ENCODE results near the gene PHACTR2. TPM values are rescaled to one million over a fixed set of nuclear protein-coding genes. Genes with fewer than 3 reads are reported as not detected.
"Not testable (repeated sequence)": the region's sequence is repeated elsewhere in the genome, so short reads cannot be mapped to it uniquely, and the experiment has no call there.

Gene PHACTR2
- total RNA-seq, 6 donors from 2014 or later, result 68.1 to 133 (median 109) TPM

DNA sequence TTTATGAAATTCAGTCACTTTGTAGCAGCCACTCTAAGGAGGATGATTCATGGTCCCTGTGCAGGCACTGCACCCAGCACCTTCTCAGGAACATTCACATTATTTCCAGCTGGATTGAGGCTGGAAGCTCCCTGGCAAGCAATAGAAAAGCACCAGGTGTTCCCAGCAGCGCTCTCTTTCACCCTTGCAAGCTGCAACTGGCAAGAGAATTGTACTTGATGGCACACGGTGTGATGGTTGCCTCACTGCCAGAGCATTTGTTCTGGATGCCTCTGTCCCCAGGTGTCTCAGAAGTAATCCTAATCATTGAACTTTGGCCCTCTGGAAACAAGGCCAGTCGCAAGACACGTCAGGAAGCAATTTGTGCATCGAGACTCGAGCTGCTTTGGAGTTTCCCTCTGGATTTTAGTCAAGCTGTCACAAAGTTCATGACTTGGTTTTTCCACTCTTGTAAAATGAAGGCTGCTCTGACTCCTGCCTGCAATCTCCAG lies 24.9 kb upstream of the PHACTR2 start:
- DNase-seq (no peak), ATAC-seq (ENCODE audit: low FRiP score in 2 of 2) (no peak)
- Histone ChIP-seq H3K36me3 (no peaks in the 10 kb centered on the region), H3K27ac (no peak overlapping the region), H3K9me3 (no peaks in the 10 kb centered on the region), H3K4me1 (no peaks in the 10 kb centered on the region), H3K4me3 (no peak overlapping the region), H3K27me3 (no peaks in the 10 kb centered on the region)
- TF ChIP-seq, protein P1, sequence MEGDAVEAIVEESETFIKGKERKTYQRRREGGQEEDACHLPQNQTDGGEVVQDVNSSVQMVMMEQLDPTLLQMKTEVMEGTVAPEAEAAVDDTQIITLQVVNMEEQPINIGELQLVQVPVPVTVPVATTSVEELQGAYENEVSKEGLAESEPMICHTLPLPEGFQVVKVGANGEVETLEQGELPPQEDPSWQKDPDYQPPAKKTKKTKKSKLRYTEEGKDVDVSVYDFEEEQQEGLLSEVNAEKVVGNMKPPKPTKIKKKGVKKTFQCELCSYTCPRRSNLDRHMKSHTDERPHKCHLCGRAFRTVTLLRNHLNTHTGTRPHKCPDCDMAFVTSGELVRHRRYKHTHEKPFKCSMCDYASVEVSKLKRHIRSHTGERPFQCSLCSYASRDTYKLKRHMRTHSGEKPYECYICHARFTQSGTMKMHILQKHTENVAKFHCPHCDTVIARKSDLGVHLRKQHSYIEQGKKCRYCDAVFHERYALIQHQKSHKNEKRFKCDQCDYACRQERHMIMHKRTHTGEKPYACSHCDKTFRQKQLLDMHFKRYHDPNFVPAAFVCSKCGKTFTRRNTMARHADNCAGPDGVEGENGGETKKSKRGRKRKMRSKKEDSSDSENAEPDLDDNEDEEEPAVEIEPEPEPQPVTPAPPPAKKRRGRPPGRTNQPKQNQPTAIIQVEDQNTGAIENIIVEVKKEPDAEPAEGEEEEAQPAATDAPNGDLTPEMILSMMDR (IDR thresholded peaks at IDR 0.05), result no peak
- no peak for TF ChIP-seq POLR2A (IDR thresholded peaks at IDR 0.05)
- TF ChIP-seq EP300 (IDR thresholded peaks at IDR 0.05), result no peak
- no peak for TF ChIP-seq POLR2AphosphoS5 (IDR thresholded peaks at IDR 0.05)
- WGBS, 2 donors, result 60 to 63% methylated on average over 5 to 6 of the region's 6 CpGs

DNA sequence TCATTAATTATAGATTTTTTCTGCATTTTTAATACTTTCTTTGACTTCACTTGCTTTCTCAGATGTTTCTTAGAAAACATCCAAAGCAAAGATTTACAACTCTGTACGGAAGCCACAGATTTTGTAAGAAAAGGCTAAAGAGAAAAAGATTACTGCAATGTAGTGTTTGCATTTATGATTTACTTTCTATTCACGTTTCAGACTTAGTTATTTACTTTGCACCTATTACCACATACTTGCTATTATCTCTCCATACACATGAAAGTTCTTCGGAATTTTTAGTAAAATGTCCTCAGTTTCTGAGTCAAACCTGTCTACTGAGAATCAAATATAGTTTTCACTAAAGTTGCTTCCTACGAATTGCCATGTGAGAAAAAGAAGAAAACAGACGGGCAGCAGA lies 22.2 kb upstream of the PHACTR2 start:
- DNase-seq, result no peak

DNA sequence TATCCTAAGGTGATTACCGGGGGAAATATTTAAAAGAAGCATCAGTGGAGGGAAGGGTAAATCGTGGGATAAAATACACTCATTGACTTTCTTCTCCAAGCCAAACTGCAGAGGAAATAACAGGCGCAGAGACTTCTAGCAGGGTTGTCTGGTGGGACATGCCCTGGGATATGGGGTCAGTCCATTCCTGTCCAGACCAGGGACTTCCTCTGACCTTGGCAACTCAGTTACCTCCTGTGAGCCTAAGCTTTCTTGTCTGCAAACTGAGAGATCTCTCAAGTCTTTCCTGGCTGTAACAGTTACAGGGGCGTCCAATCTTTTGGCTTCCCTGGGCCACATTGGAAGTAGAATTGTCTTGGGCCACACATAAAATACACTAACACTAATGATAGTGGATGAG lies 21.7 kb upstream of the PHACTR2 start:
- Histone ChIP-seq H3K27me3 (no peaks in the 10 kb centered on the region), H3K4me1 (no peaks in the 10 kb centered on the region), H3K36me3 (no peaks in the 10 kb centered on the region), H3K9me3 (peaks cover 0 to 6% (median 0%) of the 10 kb centered on the region in 4 donors), H3K27ac (no peak overlapping the region), H3K4me3 (no peak overlapping the region)
- WGBS, 2 donors, result 84 to 86% methylated on average over 4 of the region's 4 CpGs
- TF ChIP-seq, protein P1 (IDR thresholded peaks at IDR 0.05), result no peak
- TF ChIP-seq POLR2AphosphoS5 (IDR thresholded peaks at IDR 0.05), result no peak
- ATAC-seq (ENCODE audit: low FRiP score in 2 of 2), result no peak
- DNase-seq, result no peak

More for the DNA sequence above, 22.2 kb upstream of the PHACTR2 start:
- Histone ChIP-seq H3K4me3 (no peak overlapping the region), H3K27ac (no peak overlapping the region), H3K27me3 (no peaks in the 10 kb centered on the region), H3K4me1 (no peaks in the 10 kb centered on the region), H3K36me3 (no peaks in the 10 kb centered on the region), H3K9me3 (peaks cover 0 to 6% (median 0%) of the 10 kb centered on the region in 4 donors)
- WGBS, 2 donors, result 71 to 76% methylated on average over 5 of the region's 5 CpGs
- ATAC-seq (ENCODE audit: low FRiP score in 2 of 2), result no peak
- TF ChIP-seq POLR2AphosphoS5 (IDR thresholded peaks at IDR 0.05) (no peak), EP300 (IDR thresholded peaks at IDR 0.05) (no peak), POLR2A (IDR thresholded peaks at IDR 0.05) (no peak)
- TF ChIP-seq, protein P1 (IDR thresholded peaks at IDR 0.05), result no peak

DNA sequence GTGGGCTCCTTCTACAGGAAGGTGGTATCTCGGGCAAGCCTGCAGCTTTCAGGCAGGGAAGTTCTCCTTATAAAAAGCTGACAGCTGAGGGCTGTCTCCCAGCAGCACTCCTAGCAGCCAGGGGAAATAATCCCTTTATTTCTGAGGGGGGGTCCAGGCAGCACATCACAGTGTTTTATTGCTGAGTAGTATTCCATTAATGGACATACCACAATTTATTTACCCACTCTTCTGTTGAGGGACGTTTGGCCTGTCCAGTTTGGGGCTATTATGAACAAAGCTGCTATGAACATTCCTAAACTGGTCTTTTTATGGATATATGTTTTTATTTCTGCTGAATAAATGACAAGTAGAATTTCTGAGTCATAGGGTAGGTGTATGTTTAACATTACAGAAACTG lies 20.0 kb upstream of the PHACTR2 start:
- Histone ChIP-seq H3K9me3 (peaks cover 0 to 6% (median 0%) of the 10 kb centered on the region in 4 donors), H3K27me3 (no peaks in the 10 kb centered on the region), H3K27ac (no peak overlapping the region), H3K36me3 (no peaks in the 10 kb centered on the region), H3K4me3 (no peak overlapping the region), H3K4me1 (no peaks in the 10 kb centered on the region)
- TF ChIP-seq, protein P1 (IDR thresholded peaks at IDR 0.05), result no peak
- TF ChIP-seq EP300 (IDR thresholded peaks at IDR 0.05) (no peak), POLR2AphosphoS5 (IDR thresholded peaks at IDR 0.05) (no peak), POLR2A (IDR thresholded peaks at IDR 0.05) (no peak)
- DNase-seq, result no peak
- ATAC-seq (ENCODE audit: low FRiP score in 2 of 2), result no peak
- 82 to 89% methylated on average over 2 of the region's 2 CpGs for whole genome bisulfite sequencing, 2 donors

DNA sequence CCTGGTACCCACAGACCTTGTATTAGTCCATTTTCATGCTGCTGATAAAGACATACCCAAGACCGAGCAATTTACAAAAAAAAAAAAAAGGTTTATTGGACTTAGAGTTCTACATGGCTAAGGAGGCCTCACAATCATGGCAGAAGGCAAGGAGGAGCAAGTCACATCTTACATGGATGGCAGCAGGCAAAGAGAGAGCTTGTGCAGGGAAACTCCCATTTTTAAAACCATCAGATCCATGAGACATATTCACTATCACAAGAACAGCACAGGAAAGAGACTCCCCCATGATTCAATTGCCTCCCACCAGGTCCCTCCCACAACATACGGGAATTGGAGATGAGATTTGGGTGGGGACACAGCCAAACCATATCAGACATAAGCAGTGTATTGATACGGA lies 17.6 kb upstream of the PHACTR2 start:
- not testable (repeated sequence) for ATAC-seq (ENCODE audit: low FRiP score in 2 of 2); H3K27me3 ChIP-seq; H3K4me1 ChIP-seq; H3K27ac ChIP-seq; H3K36me3 ChIP-seq; DNase-seq; H3K4me3 ChIP-seq
- 92 to 95% methylated on average over 3 of the region's 3 CpGs for WGBS, 2 donors
- peaks cover 0 to 12% (median 0%) of the 10 kb centered on the region in 4 donors for H3K9me3 ChIP-seq

Measured in upper lobe of left lung (tissue), 6 donors.